Cardiac fibroblast (primary cell): ENCODE results near the gene SLC5A12.
"Not testable (repeated sequence)": the region's sequence is repeated elsewhere in the genome, so short reads cannot be mapped to it uniquely, and the experiment has no call there.

Experiments
- DNase-seq, 2 donors: peaks; one replicate each; pipeline versions ENCODE4 v3.0.0 to v3.0.0-alpha.2; 2010; ENCODE audit warnings: low read depth in 2 of 2
- H3K4me3 ChIP-seq, 2 donors: replicated peaks in 1 of 2; 1 replicate in 1 of 2; 2 replicates in 1 of 2; pipeline ENCODE4 v1.5.1; 2011; ENCODE audit warnings: low read depth in 2 of 2, low read length in 2 of 2, mild to moderate bottlenecking in 2 of 2, moderate library complexity in 1 of 2
- CTCF ChIP-seq: IDR thresholded peaks from one replicate; pipeline ENCODE4 v1.5.1; 2011; ENCODE audit warnings: low read depth, mild to moderate bottlenecking, low read length, inconsistent platforms

The SLC5A12 gene

GRCh38 chr11:26665946-26666345 is 55.9 kb downstream of the SLC5A12 start:
- DNase-seq, result no peak
- no peak for TF ChIP-seq CTCF
- H3K4me3 ChIP-seq, result no peak overlapping the region

- TF ChIP-seq CTCF, result no peak
- DNase-seq, result no peak
- H3K4me3 ChIP-seq, result no peak overlapping the region
These were observed 56.8 kb downstream of the SLC5A12 start for GRCh38 chr11:26665036-26665435.

GRCh38 chr11:26662916-26663315 is 58.9 kb downstream of the SLC5A12 start:
- no peak for TF ChIP-seq CTCF
- H3K4me3 ChIP-seq, result no peak overlapping the region
- DNase-seq, result no peak

- no peak for DNase-seq
- no peak for TF ChIP-seq CTCF
- no peak overlapping the region for H3K4me3 ChIP-seq
These were observed 66.6 kb downstream of the SLC5A12 start for GRCh38 chr11:26655287-26655686.

GRCh38 chr11:26651916-26652315 is 69.9 kb downstream of the SLC5A12 start:
- no peak for DNase-seq
- H3K4me3 ChIP-seq, result no peak overlapping the region

GRCh38 chr11:26649884-26650283 is 72.0 kb downstream of the SLC5A12 start:
- TF ChIP-seq CTCF, result peak; percentile 76
- H3K4me3 ChIP-seq, result no peak overlapping the region
- DNase-seq, result peak; percentile 83 to 88

More at GRCh38 chr11:26651916-26652315, 69.9 kb downstream of the SLC5A12 start:
- TF ChIP-seq CTCF, result no peak

- not testable (repeated sequence) for H3K4me3 ChIP-seq, DNase-seq
These were observed 78.5 kb downstream of the SLC5A12 start for GRCh38 chr11:26643314-26643713.
